MCF 10A (cell line): ENCODE data around the gene TPMT. TPM values are rescaled to one million over a fixed set of nuclear protein-coding genes. Genes with fewer than 3 reads are reported as not detected.
A peak's percentile ranks its signal among the peaks of the same experiment; 100 is the strongest.

Source experiments
- BruUV-seq: library from RNA; stranded (reverse); fragments of 400-500 nt; replicated peaks from 2 replicates; lab custom pipeline; 2021; lab: Mats Ljungman, UMichigan
- CTCF ChIA-PET: fragments of 300-600 bp; sonication (Branson Sonifier 250); formaldehyde crosslinking; extraction: SDS; loops from one replicate; lab custom pipeline; 2021; ENCODE audit warnings: antibody characterized with exemption, inconsistent platforms; lab: Yijun Ruan, JAX
- POLR2A ChIA-PET: fragments of 300-600, 350-650 bp; sonication (Branson Sonifier 250); formaldehyde crosslinking; extraction: SDS; loops from one replicate; lab custom pipeline; 2020; ENCODE audit warnings: antibody characterized with exemption, inconsistent platforms; lab: Yijun Ruan, JAX
- DNase-seq: peaks from one replicate; pipeline ENCODE4 v3.0.0-alpha.2; 2018; ENCODE audit not compliant: unreplicated experiment
- H3K27ac Mint-ChIP-seq: one replicate; pipeline ENCODE4 v1.8.0; 2022; ENCODE audit warnings: mild to moderate bottlenecking, low read depth, mixed read lengths; ENCODE audit not compliant: unreplicated experiment
- H3K27me3 Mint-ChIP-seq: one replicate; pipeline ENCODE4 v1.8.0; 2022; ENCODE audit warnings: mixed read lengths; ENCODE audit not compliant: insufficient read depth, unreplicated experiment
- H3K36me3 Mint-ChIP-seq: one replicate; pipeline ENCODE4 v1.8.0; 2022; ENCODE audit warnings: mild to moderate bottlenecking, moderate library complexity, mixed read lengths; ENCODE audit not compliant: insufficient read depth, unreplicated experiment
- H3K4me1 Mint-ChIP-seq: one replicate; pipeline ENCODE4 v1.8.0; 2022; ENCODE audit warnings: mixed read lengths; ENCODE audit not compliant: insufficient read depth, unreplicated experiment
- H3K4me3 Mint-ChIP-seq: one replicate; pipeline ENCODE4 v1.8.0; 2022; ENCODE audit warnings: mild to moderate bottlenecking, moderate library complexity, mixed read lengths; ENCODE audit not compliant: unreplicated experiment
- H3K9me3 Mint-ChIP-seq: one replicate; pipeline ENCODE4 v1.8.0; 2022; ENCODE audit warnings: mixed read lengths; ENCODE audit not compliant: unreplicated experiment
- CTCF ChIP-seq: fragments of 200-600 bp; IDR thresholded peaks from one replicate; pipeline ENCODE4 v1.8.0; 2022; ENCODE audit warnings: antibody characterized with exemption, mild to moderate bottlenecking; ENCODE audit not compliant: unreplicated experiment
- intact Hi-C: fragments of 100-400 bp; cut with micrococcal nuclease; formaldehyde crosslinking; loops from 2 replicates; pipeline ENCODE4 v1.14.1; 2022
- total RNA-seq: library from RNA; stranded (reverse); gene quantifications from 2 replicates; pipeline ENCODE4 v1.2.3, GENCODE V29; 2022

Gene TPMT
- total RNA-seq, 1 experiment from 2014 or later, result 8.7 TPM

- DNase-seq, result no peak
- H3K27ac Mint-ChIP-seq, result no peak overlapping the region
- no peaks in the 10 kb centered on the region for H3K4me1 Mint-ChIP-seq
- CTCF ChIA-PET, result no interaction called here
- BruUV-seq, result no TSS peak
- intact Hi-C loops, result no loop called here
- no peak overlapping the region for H3K4me3 Mint-ChIP-seq
- TF ChIP-seq CTCF, result no peak
- POLR2A ChIA-PET, result interaction anchor here (0.7 kb wide), 1 partner anchor 13 kb away, joined by 7 read pairs; no protein-coding TSS in a partner anchor
- H3K36me3 Mint-ChIP-seq, result no peaks in the 10 kb centered on the region
- H3K9me3 Mint-ChIP-seq, result peaks cover 10% of the 10 kb centered on the region
- no peaks in the 10 kb centered on the region for H3K27me3 Mint-ChIP-seq
Measured at GRCh38 chr6:18107061-18107460, 47.8 kb downstream of the TPMT start.

GRCh38 chr6:18102783-18103509 lies 51.9 kb downstream of the TPMT start:
- CTCF ChIA-PET, result no interaction called here
- H3K9me3 Mint-ChIP-seq, result peaks cover 10% of the 10 kb centered on the region
- no peaks in the 10 kb centered on the region for H3K27me3 Mint-ChIP-seq
- no TSS peak for BruUV-seq
- no peak for TF ChIP-seq CTCF
- H3K4me3 Mint-ChIP-seq, result no peak overlapping the region
- intact Hi-C loops, result no loop called here
- H3K36me3 Mint-ChIP-seq, result no peaks in the 10 kb centered on the region
- H3K4me1 Mint-ChIP-seq, result no peaks in the 10 kb centered on the region
- POLR2A ChIA-PET, result interaction anchor here (0.5 to 1.0 kb wide), 2 partner anchors 10 to 106 kb away, joined by 3 read pairs; no protein-coding TSS in a partner anchor
- DNase-seq, result no peak
- H3K27ac Mint-ChIP-seq, result no peak overlapping the region

GRCh38 chr6:18101873-18102272 lies 53.0 kb downstream of the TPMT start:
- intact Hi-C loops, result no loop called here
- TF ChIP-seq CTCF, result no peak

GRCh38 chr6:18101271-18101670 lies 53.6 kb downstream of the TPMT start:
- no peaks in the 10 kb centered on the region for H3K27me3 Mint-ChIP-seq
- H3K9me3 Mint-ChIP-seq, result peaks cover 10% of the 10 kb centered on the region
- POLR2A ChIA-PET, result no interaction called here
- H3K4me1 Mint-ChIP-seq, result no peaks in the 10 kb centered on the region
- H3K27ac Mint-ChIP-seq, result no peak overlapping the region
- H3K36me3 Mint-ChIP-seq, result no peaks in the 10 kb centered on the region
- CTCF ChIA-PET, result no interaction called here
- no peak overlapping the region for H3K4me3 Mint-ChIP-seq
- intact Hi-C loops, result no loop called here
- peak; percentile 14 for DNase-seq
- no peak for TF ChIP-seq CTCF
- BruUV-seq, result no TSS peak

More at GRCh38 chr6:18101873-18102272, 53.0 kb downstream of the TPMT start:
- H3K27me3 Mint-ChIP-seq, result no peaks in the 10 kb centered on the region
- H3K4me1 Mint-ChIP-seq, result no peaks in the 10 kb centered on the region
- POLR2A ChIA-PET, result no interaction called here
- CTCF ChIA-PET, result no interaction called here
- no peak overlapping the region for H3K4me3 Mint-ChIP-seq
- DNase-seq, result no peak
- no peak overlapping the region for H3K27ac Mint-ChIP-seq
- H3K9me3 Mint-ChIP-seq, result peaks cover 10% of the 10 kb centered on the region
- no TSS peak for BruUV-seq
- H3K36me3 Mint-ChIP-seq, result no peaks in the 10 kb centered on the region
